Stimulated activated CD4-positive, alpha-beta T cell treated with anti-CD3 and anti-CD28 coated beads, TNF-alpha, amount 100 ng/mL, for 48 hours (primary cell): Measurements from ENCODE around the gene BEX3.
"Not testable (repeated sequence)": the region's sequence is repeated elsewhere in the genome, so short reads cannot be mapped to it uniquely, and the experiment has no call there.

Source experiments
- DNase-seq, 3 donors: peaks; one replicate each; pipeline ENCODE4 v3.0.0-alpha.2; 2020; ENCODE audit warnings: low read depth in 3 of 3

The BEX3 gene

DNA sequence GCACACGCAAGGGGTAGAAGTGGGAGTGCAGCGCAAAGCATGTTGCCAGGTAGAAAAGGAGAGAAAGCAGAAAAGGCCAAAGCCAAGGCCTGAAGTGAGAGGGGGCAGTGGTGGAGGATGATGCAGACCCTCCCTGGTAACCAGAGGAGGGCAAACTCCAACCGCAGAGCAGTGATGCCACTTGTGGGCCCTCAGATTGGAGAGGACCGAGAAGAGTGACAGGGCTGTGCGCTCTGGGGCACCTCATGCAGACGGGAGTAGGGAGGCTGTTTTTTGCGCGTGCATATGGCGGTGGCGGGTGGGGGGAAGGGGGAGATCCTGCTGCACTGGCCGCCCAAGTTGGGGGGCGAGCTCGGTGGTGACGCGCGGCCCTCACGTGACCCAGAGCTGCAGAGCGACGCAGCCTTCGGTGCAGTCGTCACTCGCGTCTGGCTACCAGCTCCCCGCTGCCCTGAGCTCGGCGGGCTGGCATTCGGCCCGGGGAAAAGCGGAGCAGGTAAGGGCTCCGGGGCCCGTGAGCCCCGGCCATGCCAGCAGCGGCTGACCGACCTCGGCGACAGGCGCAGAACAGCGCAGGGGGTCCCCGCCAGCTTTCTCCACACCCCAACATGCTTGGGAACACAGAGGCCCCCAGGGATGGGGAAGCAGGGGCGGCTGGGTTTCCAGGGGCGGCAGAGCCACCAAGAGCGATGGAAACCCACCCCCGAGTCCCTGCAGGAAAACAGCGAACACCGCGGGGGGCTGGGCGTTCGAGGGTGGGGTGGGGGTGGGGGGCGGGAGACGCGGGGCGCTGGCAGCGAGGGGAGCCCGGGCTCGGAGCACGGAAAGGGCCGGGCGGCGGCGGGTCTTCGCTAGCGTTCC lies at the start of gene BEX3:
TSS of gene BEX3 (plus strand) at position 421 of the 861 bp plus-strand sequence. CDS start 984 bp downstream, outside the sequence.
- no peak for DNase-seq

DNA sequence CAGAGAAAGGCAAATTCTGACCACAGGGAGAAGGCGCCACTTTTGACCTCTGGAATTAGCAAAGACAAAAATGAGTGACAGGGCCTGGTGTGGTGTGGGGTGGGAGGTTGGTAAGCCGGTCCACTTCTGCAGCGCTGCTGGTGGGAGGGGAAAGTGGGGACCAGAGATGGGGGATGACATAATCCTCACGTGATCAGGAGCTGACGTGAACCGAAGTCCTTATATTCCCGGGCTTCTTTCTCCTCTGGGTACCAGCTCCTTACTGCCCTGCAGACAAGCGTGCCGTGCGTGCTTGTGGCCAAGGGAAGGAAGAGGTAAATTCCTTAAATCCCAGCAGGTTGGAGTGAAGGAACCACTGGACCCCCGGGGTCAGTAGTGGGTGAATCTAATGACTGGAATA lies 46.3 kb upstream of the BEX3 start, which contains the start of gene TCEAL7:
TSS of gene TCEAL7 (plus strand) at position 249 of the 400 bp plus-strand sequence. CDS start 1,165 bp downstream, outside the sequence.
- no peak for DNase-seq

DNA sequence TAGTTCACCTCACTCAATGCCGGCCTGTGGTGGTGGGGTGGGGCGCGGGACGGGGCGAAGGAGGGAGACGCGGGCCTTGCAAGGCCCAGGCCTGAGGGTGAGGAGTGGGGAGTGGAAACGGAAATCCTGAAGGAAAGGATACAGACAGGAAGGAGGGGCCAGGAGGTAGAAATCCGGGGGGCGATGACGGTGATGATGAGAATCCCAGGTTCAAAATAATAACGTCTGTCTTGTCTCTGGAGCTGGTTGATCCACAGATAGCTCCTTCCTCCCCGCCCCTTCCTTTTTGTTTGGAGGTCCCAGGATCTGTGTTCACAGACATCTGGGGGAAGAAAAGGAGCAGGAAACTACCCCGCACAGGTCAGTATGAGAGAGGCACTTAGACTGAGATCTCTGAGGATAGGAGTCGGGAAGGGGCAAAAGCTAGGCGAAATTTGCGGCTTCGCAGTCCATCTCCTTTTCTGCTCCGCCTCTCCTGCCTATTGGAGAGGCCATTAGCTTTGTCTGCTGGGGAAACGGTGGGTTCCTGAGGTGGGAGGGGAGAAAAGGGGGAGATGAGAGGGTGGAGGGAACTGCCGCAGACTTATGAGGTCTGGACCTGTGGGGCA lies 45.6 kb upstream of the BEX3 start:
- DNase-seq = no peak

DNA sequence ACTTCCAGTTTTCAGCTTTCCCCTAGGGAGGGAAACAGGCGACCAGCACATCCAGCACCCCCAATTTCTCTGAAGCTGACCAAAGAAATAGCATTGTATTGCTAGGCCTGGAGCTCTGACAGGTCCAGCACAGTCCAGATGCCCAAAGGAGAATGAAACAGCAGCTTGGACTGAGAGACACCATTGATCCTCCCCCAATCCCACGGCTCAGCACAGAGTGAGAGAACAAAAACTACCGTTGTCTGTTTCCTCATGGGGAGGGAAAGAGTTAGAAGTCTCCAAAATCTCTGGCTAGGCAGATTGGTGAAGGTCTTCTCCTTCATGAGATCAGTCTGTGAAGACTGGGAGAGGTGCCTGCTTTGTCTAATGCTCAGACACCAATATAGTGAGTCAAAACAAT lies 37.7 kb upstream of the BEX3 start:
- DNase-seq = no peak

DNA sequence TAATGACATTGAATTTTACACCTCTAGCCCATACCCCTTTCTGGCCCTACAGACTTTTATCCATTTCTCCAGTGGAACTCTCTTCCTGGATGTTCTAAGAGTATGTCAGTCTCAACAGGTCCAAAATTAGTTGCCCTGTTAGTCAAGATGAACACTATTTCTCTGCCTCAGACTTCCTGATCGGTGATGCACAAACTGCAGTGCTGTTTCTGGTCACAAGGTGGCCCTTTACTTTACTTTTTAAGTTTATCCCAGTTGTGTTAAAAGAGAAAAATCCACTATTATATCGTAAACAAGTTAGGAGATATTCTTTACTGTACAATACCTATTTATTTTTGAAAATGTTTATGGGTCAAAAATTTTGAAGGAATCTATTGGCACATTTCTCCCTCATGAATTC lies 33.2 kb upstream of the BEX3 start:
- DNase-seq = peak in 1 of 3 donors; percentile 16

DNA sequence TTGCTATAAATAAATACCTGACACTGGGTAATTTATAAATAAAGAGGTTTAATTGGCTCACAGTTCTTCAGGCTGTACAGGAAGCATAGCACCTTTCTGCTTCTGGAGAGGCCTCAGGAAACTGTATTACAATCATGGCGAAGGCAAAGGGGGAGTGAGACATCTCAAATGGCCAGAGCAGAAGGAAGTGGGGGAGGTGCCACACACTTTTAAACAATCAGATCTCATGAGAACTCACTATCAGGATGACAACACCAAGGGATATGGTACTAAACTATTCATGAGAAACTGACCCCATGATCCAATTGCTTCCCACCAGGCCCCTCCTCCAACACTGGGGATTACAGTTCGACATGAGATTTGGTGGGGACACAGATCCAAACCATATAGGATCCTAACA lies 31.7 kb upstream of the BEX3 start:
- DNase-seq = no peak

DNA sequence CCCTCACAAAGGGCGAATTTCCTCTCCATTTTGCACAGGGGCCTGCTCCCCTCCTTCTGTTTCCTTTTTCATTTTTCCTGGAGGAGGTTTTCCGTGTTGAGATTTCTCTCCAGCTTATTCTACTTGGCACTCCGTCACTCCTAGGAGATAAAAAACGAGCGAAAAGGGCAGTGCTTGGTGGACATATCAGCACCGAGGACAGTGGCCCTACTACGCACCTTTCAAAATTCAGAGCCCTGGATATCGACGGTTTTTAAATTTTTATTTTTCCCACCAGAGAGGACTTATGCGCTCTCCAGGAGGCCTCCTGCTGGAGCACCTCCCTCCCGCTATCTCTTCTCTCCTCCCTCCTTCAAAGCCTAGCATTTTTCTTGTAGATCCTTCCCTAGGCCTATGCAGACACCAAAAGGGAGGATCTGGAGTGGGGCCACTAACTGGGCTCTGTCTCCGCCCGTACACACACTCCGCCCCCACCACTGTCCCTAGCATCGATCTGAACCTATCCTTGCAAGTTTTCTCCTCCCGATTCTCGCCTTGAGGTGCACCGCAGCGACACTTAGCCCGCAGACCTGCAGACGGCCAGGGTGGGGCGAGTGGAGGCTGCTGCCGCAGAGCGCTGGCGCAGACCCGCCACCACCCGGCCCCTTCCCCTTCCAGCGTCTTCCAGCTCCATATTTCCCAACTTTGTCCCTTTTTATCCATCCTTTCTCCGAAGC lies 28.5 kb upstream of the BEX3 start:
- DNase-seq = no peak

DNA sequence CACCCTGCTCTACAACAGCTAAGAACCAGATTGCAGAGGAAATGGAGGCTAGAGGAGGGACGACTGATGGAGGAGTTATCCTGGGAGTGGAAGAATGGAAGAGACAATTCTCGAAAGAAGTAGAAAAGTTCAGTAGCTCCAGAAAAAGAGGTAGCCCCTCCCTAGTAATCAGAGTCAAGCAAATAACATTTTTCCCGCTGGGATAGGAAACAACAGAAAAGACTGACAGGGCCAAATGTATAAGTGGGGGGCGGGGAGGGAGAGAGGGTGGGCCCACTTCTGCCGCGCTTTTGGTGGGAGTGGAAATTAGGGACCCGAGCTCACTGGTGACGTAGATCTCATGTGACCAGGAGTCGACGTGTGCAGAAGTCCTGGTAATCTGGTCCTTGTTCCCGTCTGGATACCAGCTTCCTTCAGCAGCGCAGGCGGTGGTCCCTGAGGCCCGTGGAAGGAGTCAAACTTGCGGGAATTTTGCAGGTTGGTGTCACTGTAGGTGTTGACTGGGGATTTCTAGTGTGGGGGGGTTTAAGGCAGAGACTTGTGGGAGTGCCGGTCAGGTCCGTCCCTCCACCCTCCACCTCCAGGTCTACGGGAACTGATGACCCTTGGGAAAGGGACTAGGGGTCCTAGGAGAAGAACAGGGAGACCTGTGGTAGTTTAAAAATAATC lies 20.1 kb upstream of the BEX3 start, which contains the start of gene TCEAL9:
TSS of gene TCEAL9 (plus strand) at position 377 of the 669 bp plus-strand sequence. CDS start 1,179 bp downstream, outside the sequence.
- DNase-seq = no peak

DNA sequence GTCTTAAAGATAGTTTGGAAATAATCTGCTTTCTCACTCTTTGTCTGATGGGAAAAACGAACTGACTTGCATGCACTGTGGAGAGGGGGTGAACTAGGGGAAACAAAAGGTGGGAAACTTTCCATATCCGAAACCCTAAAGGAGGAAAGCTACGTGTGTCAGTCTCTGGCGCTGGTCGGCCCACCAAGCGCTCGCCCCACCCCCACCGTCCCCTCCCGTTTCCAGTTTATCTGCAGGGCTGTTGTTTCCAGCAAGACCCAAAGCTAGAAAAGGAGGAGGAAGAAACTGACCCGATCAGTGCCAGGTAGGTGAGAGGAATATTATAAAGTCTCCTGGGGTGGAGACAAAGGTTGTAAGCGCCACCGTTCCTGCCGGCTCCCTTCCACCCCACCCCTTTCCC lies 19.5 kb upstream of the BEX3 start:
- no peak for DNase-seq

DNA sequence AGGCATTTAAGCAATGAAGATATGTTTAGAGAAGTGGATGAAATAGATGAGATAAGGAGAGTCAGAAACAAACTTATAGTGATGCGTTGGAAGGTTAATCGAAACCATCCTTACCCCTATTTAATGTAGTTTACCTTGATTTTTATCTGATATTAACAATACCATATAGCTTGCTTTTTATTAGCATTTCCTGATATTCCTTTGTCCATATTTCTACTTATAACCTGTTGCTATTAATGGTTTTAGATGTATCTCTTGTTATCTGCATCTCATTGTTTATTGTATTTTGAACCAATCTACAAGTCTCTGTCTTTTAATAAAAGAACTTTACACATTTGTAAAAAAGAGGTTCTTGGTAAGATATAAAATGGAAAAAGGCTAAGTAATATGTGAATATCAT lies 18.5 kb upstream of the BEX3 start:
- no peak for DNase-seq

DNA sequence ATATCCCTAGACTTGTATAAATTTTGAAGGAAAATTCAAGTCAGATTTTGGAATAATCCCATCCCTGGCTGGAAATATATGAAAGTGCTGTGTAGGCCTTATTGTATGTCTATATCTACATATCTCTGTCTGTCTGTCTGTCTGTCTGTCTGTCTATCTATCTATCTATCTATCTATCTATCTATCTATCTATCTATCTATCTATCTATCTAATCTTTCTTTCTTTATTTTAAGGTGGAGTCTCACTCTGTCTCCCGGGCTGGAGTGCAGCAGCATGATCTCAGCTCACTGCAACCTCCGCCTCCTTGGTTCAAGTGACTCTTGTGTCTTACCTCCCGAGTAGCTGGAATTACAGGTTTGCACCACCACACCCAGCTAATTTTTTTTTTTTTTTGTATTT lies 16.7 kb upstream of the BEX3 start:
- not testable (repeated sequence) for DNase-seq

DNA sequence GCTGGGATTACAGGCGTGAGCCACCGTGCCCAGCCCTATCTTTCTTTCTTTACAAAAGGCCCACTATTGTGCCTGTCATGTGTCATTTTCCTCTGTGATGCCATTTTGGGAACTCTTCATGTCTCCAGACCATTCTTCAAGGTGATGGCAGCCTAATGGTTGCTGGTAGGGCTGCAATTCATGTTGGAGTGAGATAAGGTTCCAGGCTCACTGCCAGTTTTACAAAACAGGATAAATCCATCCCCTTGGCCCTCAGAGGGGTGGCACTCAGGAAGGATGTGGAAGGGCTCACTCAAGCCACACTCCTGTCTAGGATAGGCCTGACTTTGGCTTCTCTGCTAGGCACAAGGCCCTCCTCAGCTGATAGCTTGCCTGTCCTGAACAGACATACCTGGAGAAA lies 16.2 kb upstream of the BEX3 start:
- no peak for DNase-seq

DNA sequence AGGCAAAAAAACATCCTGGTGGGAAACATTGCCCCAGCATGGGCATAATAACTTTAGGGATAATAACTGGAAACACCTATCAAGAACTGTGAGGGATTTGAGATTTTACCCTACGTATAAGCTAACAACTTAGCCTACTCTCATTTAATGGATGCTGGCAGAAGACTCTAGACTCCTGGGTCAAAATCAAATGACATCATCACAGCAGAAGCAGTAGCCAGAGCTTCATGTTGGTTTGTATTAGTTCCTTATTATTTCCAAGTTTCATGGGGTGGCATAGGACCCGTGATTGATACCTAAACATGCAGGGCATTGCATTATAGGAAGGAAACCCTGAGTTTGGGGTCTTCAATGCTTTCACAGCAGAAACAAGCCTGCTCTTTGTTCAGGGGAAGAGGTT lies 15.4 kb upstream of the BEX3 start:
- no peak for DNase-seq

DNA sequence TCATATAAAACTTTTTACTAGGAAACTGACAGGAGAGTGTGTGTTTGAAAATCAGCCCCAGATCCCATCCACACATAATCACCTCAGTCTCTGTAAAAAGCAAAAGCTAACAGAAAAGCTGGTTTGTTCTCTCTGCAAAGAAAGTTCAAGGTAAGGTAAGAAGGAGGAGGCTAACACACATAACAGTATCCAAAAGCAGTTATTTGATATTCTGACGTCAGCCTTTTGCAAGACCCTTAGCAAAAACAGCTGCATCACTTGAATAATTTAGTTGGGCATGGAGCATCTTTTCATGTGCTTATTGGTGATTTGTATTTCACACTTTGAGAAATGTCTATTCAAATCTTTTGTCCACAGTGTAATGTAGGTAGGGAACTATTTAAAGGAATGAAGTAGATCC lies 14.5 kb upstream of the BEX3 start:
- DNase-seq = no peak

DNA sequence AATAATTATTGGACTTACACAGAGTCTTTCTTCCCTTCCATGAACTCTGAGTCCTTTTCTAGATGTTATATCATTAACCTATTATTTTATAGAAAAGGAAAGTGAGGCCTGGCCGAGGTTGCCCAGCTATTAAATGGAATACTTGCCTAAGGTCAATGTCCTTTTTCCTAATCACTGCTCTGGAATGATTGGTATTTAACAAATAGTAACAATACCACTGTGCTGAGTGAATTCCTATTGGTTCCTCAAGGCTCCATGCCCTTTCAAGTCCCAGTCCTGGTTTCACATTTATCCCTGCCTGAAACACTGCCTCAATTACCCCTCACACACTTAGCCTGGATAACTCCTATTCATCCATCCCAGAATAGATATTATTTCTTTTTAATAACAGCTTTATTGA lies 13.9 kb upstream of the BEX3 start:
- DNase-seq = no peak

DNA sequence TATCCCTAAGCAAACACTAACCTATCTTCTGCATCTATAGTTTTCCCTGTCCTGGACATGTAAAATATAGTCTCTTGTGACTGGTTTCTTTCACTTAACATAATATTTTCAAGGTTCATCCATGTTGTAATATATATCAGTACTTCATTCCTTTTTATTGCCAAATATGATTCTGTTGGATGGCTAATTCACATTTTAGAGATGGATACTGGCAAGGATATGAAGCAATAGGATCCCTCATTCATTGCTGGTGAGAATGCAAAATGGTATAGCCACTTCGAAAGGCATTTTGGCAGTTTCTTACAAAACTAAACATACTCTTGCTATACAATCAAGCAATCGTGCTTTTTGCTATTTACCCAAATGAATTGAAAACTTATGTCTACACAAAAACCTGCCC lies 13.3 kb upstream of the BEX3 start:
- no peak for DNase-seq

DNA sequence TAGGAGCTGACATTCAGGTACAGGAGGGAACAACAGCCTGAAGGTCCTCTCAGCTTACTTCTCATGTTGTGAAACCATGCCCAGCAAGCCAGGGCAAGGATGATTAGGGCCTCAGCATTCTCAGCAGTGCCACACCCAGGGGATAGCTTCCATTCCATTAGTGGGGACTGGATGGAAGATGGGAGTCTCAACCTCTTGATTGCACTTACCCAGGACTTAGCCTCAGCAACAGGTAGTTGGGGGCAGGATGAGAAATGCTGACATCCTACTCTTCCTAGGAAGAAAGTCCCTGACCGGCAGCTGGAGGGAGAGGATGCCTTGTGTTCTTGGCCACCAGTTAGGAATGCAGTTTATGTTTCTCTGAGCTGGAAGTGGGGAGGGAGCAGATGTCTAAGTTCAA lies 8.8 kb upstream of the BEX3 start:
- DNase-seq = no peak

DNA sequence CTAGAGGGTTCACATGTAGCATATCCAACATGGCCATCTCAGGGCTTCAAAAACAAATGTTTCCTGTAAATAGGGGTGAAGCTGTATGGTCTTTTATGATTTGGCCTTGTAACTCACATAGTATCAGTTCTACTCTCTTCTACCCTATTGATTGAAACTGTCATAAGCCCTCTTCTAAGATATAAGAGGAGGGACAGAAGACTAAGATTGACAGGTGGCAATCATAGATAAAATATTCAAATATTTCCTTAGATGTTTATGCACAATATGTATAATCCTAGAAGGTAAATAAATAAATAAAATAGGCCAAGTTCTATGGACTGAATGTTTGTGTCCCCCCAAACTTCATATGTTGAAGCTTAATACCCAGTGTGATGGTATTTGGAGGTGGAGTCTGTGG lies 6.9 kb upstream of the BEX3 start:
- no peak for DNase-seq

DNA sequence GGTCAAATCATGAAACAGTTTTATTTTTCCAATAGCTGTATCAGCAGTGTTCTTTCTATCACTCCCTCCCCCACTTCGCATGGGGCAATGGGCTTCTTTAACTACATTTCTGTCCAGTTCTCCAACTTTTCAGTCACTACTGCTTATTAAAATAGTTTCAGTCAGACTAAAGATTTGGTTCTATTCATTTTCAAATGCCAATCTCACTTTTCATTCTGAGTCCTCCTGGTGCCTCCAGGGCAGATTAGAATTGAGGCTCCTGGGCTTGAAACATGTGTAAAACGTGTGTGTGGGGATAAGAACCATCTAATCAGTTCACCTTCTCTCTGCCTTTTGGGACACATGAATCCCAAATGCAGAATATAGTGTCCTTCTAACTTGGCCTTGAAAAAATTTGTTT lies 3.5 kb upstream of the BEX3 start:
- DNase-seq = no peak

DNA sequence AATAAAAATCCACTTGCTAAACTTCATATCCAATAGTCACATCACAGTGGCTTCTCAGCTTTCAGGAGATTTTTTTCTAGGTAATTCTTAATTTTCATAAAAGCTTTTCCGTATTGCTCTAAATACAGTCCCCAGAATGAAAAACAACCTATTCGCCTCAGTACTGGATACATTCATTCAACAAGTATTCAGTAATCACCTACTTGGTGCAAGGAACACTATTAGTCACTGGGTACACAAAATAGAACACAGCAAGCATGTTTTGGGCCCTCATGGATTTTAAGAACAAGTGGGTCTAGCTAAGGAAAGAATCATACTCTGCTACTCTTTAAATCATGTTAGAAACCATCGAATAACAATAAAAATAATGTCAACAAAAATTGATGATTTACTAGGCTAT lies 2.8 kb upstream of the BEX3 start:
- DNase-seq = no peak

DNA sequence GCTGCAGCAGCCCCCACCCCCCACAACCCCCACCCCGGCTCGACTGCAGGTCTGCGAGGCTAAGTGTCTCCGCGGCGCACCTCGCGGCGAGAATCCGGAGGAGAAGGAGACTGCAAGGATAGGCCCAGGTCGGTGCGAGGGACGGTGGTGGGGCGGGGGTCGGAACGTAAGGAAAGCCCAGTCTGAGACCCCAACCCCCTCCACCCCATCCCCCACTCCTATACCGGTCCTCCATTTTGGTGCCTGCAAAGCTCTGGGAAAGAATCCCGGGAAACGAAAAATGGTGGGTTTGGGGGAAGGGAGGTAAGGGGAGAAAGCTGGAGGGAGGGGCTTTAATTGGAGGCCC lies 614 bp downstream of the BEX3 start:
- DNase-seq = no peak

DNA sequence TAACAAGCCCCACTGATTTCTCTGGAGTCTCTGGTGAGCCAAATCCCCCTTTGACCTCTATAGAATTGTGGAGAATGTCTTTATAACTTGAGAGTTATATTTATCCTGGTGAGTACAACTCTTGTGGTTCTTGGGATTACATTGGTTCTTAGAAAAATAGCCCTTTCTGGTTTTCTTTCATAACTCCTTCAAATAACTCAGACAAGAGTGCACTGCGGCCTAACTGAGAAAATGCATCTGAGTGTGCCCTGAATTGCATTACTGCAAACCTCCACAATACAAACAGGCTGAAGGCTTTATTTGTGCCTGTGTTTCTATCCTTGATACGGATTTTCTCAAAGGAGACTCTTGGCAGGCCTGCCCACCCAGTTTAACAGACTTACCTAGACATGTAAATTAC lies 2.7 kb downstream of the BEX3 start:
- no peak for DNase-seq
